NCI-H2196 treated with DMSO at 0.1 percent for 48 hours (cell line): ENCODE results near the gene LGALS3.

Source experiments
- DNase-seq: peaks from one replicate; lab custom pipeline; 2025; ENCODE audit not compliant: unreplicated experiment; lab: John Stamatoyannopoulos, UW

The LGALS3 gene

GRCh38 chr14:55114720-55115119 is 14.3 kb upstream of the LGALS3 start:
- DNase-seq = no peak

GRCh38 chr14:55115460-55115859 is 13.6 kb upstream of the LGALS3 start:
- no peak for DNase-seq

GRCh38 chr14:55115861-55116245 is 13.2 kb upstream of the LGALS3 start:
- no peak for DNase-seq

GRCh38 chr14:55116246-55117030 is 12.6 kb upstream of the LGALS3 start:
- no peak for DNase-seq

- DNase-seq = no peak
These were observed 11.1 kb upstream of the LGALS3 start for GRCh38 chr14:55117803-55118441.

GRCh38 chr14:55118761-55119160 is 10.3 kb upstream of the LGALS3 start:
- DNase-seq = no peak

- DNase-seq = no peak
These were observed 8.2 kb upstream of the LGALS3 start for GRCh38 chr14:55120571-55121495.

GRCh38 chr14:55121628-55122439 is 7.2 kb upstream of the LGALS3 start:
- no peak for DNase-seq

- DNase-seq = no peak
These were observed 6.5 kb upstream of the LGALS3 start for GRCh38 chr14:55122440-55122986.

- DNase-seq = no peak
These were observed 6.0 kb upstream of the LGALS3 start for GRCh38 chr14:55123101-55123500.

GRCh38 chr14:55123852-55124639 is 5.0 kb upstream of the LGALS3 start:
- DNase-seq = no peak

- DNase-seq = no peak
These were observed 4.2 kb upstream of the LGALS3 start for GRCh38 chr14:55124774-55125386.

- no peak for DNase-seq
These were observed 3.6 kb upstream of the LGALS3 start for GRCh38 chr14:55125403-55125802.

- no peak for DNase-seq
These were observed 3.0 kb upstream of the LGALS3 start for GRCh38 chr14:55126034-55126433.

- no peak for DNase-seq
These were observed 2.1 kb upstream of the LGALS3 start for GRCh38 chr14:55126932-55127459.

GRCh38 chr14:55127460-55127951 is 1.5 kb upstream of the LGALS3 start:
- no peak for DNase-seq

- DNase-seq = no peak
These were observed 516 bp upstream of the LGALS3 start for GRCh38 chr14:55128386-55129085.
